ENCODE measurements around the gene RNF19B. TPM values are rescaled to one million over a fixed set of nuclear protein-coding genes. Genes with fewer than 3 reads are reported as not detected.

The RNF19B gene
- total and polyA plus RNA-seq, 5 donors: 3.8 to 12.5 (median 10.6) TPM

Other genes starting within 250 kb of the RNF19B start
- gene YARS1, start 147.5 kb downstream of the RNF19B start, total RNA-seq: 10 to 100 TPM; 29.3 to 54.7 (median 36.4) TPM
- 20.8 TPM for gene YARS1, start 147.5 kb downstream of the RNF19B start, polyA plus RNA-seq
- gene S100PBP, start 147.2 kb downstream of the RNF19B start, total RNA-seq: 10 to 100 TPM; 14.2 to 19.8 (median 15.4) TPM
- gene S100PBP, start 147.2 kb downstream of the RNF19B start, polyA plus RNA-seq: 8.1 TPM
- 100 to 1,000 TPM in 3 of 4 donors, 10 to 100 TPM in 1; 94.5 to 151 (median 111) TPM for gene FNDC5, start 93.9 kb downstream of the RNF19B start, total RNA-seq
- 106 TPM for gene FNDC5, start 93.9 kb downstream of the RNF19B start, polyA plus RNA-seq
- not detected for gene HPCA, start 78.3 kb downstream of the RNF19B start, total RNA-seq
- 0.07 TPM for gene HPCA, start 78.3 kb downstream of the RNF19B start, polyA plus RNA-seq
- 10 to 100 TPM in 1 of 4 donors, 1 to 10 TPM in 3; 7.8 to 11.6 (median 8.7) TPM for gene TMEM54, start 63.4 kb downstream of the RNF19B start, total RNA-seq
- gene TMEM54, start 63.4 kb downstream of the RNF19B start, polyA plus RNA-seq: 9.9 TPM
- 100 to 1,000 TPM; 114 to 143 (median 130) TPM for gene AK2, start 72.1 kb upstream of the RNF19B start, total RNA-seq
- gene AK2, start 72.1 kb upstream of the RNF19B start, polyA plus RNA-seq: 149 TPM
- 1 to 10 TPM; 4.1 to 7.9 (median 5.4) TPM for gene AZIN2, start 116.3 kb upstream of the RNF19B start, total RNA-seq
- 2.4 TPM for gene AZIN2, start 116.3 kb upstream of the RNF19B start, polyA plus RNA-seq
- gene TRIM62, start 217.2 kb upstream of the RNF19B start, total RNA-seq: 1 to 10 TPM; 2.2 to 4.4 (median 3.2) TPM
- gene TRIM62, start 217.2 kb upstream of the RNF19B start, polyA plus RNA-seq: 1.8 TPM

All from right cardiac atrium (tissue), 5 donors.